Activated T-cell treated with anti-CD3 and anti-CD28 coated beads, Interleukin-2, amount 50 U/mL, for 48 hours (primary cell): ENCODE results near the gene TRAF1.

Source experiments
- DNase-seq, 2 experiments: peaks; one replicate each; pipeline ENCODE4 v3.0.0-alpha.2; 2020

The TRAF1 gene

GRCh38 chr9:120940573-120940972 lies 14.0 kb upstream of the TRAF1 start:
- DNase-seq = no peak

GRCh38 chr9:120938851-120939250 lies 12.3 kb upstream of the TRAF1 start:
- no peak for DNase-seq

GRCh38 chr9:120937596-120937995 lies 11.0 kb upstream of the TRAF1 start:
- DNase-seq = no peak

GRCh38 chr9:120937127-120937526 lies 10.5 kb upstream of the TRAF1 start:
- DNase-seq = no peak

GRCh38 chr9:120936764-120937122 lies 10.1 kb upstream of the TRAF1 start:
- DNase-seq = no peak

- peak; percentile 94 for DNase-seq
Observed at GRCh38 chr9:120936011-120936763, 9.6 kb upstream of the TRAF1 start.

- DNase-seq = peak; percentile 45 to 55
Observed at GRCh38 chr9:120935383-120935857, 8.8 kb upstream of the TRAF1 start.

- peak in 1 of 2 experiments; percentile 41 for DNase-seq
Observed at GRCh38 chr9:120934281-120934680, 7.7 kb upstream of the TRAF1 start.

GRCh38 chr9:120933310-120934055 lies 6.9 kb upstream of the TRAF1 start:
- no peak for DNase-seq

- peak; percentile 47 to 55 for DNase-seq
Observed at GRCh38 chr9:120932086-120932823, 5.7 kb upstream of the TRAF1 start.

- DNase-seq = peak; percentile 74 to 75
Observed at GRCh38 chr9:120931231-120932085, 4.9 kb upstream of the TRAF1 start.

- no peak for DNase-seq
Observed at GRCh38 chr9:120929229-120929791, 2.7 kb upstream of the TRAF1 start.

GRCh38 chr9:120928483-120929228 lies 2.1 kb upstream of the TRAF1 start:
- peak; percentile 81 to 85 for DNase-seq

- DNase-seq = peak in 1 of 2 experiments; percentile 67
Observed at GRCh38 chr9:120928015-120928482, 1.5 kb upstream of the TRAF1 start.

- DNase-seq = peak; percentile 43 to 52
Observed at GRCh38 chr9:120927269-120928014, 846 bp upstream of the TRAF1 start.

- DNase-seq = peak; percentile 90 to 91
Observed at GRCh38 chr9:120925535-120926396, 830 bp downstream of the TRAF1 start.

GRCh38 chr9:120924698-120925534 lies 1.7 kb downstream of the TRAF1 start:
- DNase-seq = peak; percentile 61 to 68

GRCh38 chr9:120923620-120924328 lies 2.8 kb downstream of the TRAF1 start:
- peak; percentile 14 to 24 for DNase-seq
